ENCODE measurements around the gene AP2A2.
A peak's percentile ranks its signal among the peaks of the same experiment; 100 is the strongest.

Gene AP2A2

DNA sequence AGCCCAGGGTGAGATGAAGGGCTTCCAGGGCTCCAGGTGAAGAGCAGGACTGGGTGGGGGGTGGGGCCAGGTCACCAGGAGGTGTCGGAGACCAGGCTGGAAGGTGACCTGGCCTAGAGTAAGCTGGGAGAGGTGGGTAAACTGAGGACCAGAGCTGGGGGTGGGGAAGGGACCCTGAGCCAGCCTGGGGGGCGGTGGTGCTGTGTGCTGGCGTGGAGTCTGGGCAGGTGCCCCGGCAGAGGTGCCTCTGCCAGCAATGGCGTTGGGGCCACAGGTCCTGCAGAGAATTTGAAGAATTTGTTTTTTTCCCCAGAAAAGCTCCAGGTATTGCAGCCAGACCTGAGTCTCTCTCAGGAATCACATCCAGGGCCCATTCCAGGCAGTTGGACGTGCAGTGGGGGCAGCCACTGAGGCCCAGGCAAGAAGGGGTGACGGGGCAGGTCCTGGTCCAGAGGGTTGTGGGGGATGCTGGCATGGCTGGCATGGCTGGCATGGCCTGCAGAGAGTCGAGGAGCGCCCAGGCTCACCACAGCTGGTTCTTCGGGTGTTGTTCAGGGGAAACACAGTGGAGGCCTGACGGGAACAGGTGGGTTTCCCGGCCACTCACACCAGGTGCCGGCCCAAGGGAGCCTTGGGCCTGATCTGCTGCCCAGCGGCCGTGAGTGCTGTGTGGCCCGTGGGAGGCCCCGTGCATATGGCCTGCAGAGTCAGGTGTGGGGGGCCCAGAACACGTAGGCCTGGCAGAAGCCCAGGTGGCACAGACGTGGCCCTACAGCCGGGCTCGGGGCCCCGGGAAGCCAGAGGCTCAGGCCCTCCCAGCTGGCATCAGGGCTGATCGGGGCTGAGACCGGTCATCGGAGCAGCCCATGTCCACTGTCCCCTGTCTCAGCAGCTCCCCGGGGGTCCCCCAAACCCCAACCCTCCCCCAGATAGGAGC is 117.2 kb downstream of the AP2A2 start:
- no peak for DNase-seq (ENCODE audit: low read depth)

DNA sequence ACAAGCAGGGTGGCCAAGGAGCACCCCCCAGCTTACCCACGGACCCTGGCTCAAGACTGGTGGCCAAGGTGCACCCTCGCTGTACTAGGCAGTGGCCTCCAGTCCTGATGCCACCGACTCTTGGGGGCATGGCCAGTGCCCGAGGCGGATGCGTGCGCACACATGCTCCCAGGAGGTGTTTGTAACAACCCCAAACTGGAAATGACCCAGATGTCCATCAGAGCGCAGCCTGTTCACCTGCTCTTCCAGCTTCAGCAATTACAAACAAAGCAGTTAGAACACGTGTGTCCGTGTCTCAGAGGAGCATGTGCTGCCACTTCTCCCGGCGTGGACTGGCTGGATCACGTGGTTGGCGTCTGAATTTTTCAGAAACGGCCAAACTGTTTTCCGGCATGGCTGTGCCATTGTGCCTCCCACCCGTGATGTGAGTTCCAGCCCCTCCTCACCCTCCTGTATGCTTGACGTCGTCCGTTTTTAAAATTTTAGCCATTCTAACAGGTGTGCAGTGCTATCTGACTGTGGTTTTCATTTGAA is 118.0 kb downstream of the AP2A2 start:
- DNase-seq (ENCODE audit: low read depth), result no peak

DNA sequence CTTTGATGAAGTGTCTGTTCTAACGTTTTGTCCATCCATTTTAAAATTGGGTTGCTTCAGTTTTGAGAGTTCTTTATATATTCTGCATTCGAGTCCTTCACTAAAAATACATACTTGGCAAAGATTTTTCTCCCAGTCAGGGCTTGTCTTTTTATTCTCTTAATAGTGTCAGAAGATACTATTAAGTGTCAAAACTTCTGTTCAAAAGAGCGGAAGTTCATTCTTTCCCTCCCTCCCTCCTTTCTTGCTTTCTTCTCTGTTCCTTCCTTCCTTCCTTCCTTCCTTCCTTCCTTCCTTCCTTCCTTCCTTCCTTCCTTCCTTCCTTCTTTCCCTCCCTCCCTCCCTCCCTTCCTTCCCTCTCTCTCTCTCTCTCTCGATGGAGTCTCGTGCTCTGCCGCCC is 118.5 kb downstream of the AP2A2 start:
- DNase-seq (ENCODE audit: low read depth), result no peak

DNA sequence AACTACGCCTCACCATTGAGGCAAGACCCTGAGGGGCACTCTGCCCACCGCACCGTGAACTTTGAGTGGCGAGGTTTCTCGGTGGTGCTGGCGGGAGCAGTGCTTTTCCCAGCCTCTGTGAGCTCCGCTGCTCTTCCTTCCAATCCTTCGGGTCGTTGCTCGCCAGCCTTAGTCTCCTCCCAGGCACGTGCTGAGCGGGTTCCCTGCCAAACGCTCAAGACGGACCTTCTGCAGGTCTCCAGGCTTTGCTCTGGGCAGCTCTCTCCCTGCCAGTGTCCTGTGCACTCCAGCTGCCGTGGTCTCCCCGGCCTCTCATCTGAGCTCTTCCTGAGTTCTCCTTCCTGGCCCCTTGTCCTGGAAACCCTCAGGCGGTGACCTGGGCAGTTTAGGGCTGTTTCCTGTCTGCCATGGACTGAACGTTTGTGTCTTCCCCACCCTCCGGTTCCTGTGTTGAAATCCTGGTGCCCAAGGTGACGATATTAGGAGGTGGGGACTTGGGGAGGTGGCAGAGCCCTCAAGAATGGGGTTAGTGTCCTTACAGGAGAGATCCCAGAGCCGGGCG is 122.0 kb downstream of the AP2A2 start:
- DNase-seq (ENCODE audit: low read depth), result no peak

DNA sequence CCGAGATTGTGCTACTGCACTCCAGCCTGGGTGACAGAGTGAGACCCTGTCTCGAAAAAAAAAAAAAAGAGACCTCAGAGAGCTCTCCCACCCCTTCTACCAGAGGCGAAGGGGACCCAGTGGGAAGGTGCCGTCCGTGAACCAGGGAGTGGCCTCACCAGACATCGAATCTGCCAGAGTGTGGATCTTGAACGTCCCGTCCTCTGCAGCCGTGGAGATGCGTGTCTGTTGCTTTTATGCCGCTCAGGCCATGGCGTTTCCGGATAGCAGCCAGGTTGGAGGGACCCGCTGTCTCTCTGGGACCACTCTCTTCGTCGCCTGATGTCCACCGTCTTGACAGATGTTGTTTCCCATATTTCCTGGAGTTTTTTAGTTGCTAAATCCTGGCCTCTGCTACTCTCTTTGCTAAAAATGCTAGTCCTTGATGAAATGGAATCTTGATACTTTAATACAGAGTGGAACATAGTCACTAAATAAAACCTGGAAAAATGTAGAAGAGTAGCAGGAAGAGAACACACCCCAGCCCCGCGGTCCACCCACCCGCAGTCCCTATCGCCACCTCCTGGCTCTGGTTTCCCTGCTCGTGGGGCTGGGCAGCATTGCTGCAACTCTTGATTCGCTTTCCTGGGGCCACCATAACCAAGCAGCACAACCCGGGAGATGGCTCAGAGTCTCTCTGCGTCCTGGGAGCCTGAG is 122.9 kb downstream of the AP2A2 start:
- DNase-seq (ENCODE audit: low read depth), result no peak

DNA sequence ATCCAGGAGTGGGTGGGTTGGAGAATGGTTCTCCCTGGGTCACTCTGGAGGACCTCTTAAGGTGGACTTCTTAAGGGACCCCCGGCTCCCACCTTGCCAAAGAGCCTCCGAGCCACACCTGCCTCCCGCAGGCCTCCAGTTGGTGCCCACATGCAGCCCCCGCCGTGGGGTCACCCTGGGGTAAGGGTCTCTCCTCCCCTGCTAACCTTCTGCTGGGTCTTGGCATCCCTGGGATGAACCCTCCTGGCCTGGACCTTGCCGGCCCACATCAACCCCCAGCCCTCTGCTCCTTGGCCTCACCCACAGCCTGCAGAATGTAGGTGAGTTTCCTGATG is 123.4 kb downstream of the AP2A2 start:
- DNase-seq (ENCODE audit: low read depth), result no peak

DNA sequence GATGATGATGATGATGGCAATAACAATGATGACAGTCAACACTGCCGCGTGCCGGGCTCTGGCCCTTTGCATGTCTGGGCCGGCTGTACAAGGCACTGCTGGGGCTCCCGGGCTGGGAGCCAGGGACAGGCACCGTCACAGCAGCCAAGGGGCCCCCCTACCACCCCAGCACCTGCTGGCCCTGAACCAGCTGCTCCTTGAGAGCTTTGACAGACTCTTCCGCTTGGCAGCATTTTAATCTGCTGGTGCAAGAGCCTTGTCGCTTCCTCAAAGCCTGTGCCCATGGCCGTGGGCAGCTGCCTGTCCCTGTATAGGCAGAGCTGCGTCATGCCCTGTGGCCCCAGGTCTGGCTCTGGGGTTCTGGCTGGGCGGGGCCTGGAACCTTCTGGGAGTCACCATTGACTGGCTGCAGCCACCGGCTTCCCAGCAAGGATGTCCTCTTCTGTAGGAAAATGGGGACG is 123.8 kb downstream of the AP2A2 start:
- no peak for DNase-seq (ENCODE audit: low read depth)

DNA sequence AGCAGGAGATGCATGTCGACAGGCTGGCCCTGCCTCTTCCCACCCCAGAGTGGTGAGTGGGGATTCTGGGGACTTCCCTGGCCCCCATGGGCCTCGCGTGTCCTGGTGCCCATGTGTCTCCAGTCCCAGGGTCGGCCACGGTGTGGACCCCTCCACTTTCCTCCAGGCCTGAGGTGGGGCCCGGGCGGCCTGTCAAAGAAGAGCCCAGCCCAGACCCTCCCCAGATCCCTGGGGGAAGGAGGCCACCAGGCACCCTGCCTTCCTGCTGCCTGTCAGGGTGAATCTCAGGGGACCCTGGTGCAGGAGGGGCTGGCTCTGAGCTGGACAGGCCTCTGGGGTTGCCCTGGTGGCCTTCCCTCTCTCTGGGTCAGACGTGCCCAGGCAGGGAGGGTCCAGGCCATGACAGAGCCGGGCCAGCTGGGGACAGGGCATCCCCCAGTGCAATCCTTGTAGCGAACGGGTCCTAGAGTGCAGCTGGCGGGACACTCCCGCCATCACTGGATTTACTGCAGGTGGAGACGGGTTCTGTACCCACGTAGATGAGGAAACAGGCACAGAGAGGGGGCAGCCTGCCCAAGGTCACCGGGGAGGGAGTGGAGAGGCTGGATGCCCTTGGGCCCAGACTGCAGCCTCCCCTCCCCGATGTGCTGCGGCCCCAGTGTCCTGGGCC is 124.4 kb downstream of the AP2A2 start:
- no peak for DNase-seq (ENCODE audit: low read depth)

DNA sequence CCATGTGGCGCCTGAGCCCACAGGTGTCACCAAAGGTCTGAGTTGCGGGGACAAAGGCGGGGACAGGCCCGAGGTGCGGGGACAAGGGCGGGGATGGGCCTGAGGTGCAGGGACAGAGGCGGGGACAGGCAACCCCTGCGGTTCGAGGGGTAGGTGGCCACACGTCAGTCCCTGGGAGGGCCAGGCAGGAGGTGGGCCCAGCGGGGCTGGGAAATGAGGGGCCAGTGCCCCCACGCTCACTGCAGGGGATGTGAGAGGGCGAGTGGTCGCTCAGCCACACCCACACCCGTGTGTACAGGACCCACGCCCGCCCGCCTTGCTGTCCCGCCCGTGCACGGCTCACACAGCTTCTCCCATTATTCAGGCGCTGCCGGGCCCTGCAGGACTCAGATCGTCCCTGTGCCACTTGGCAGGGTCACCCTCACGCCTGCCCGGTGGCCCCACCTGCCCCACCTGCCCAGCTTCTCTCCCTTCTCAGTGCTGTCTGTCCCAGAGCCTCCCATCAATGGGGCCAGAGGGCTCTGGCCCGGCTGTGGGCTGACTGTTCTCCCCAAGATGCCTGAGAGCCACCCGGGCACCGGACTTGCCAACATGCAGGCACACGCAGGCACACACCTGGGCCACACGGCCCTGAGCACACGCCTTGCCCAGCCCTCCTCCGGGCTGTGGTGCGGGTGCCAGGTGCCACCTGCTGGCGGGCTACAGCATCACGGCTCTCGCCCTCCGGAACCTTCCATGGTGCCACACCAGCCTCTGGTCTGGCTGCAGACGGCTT is 125.1 kb downstream of the AP2A2 start:
- DNase-seq (ENCODE audit: low read depth), result peak; percentile 30

DNA sequence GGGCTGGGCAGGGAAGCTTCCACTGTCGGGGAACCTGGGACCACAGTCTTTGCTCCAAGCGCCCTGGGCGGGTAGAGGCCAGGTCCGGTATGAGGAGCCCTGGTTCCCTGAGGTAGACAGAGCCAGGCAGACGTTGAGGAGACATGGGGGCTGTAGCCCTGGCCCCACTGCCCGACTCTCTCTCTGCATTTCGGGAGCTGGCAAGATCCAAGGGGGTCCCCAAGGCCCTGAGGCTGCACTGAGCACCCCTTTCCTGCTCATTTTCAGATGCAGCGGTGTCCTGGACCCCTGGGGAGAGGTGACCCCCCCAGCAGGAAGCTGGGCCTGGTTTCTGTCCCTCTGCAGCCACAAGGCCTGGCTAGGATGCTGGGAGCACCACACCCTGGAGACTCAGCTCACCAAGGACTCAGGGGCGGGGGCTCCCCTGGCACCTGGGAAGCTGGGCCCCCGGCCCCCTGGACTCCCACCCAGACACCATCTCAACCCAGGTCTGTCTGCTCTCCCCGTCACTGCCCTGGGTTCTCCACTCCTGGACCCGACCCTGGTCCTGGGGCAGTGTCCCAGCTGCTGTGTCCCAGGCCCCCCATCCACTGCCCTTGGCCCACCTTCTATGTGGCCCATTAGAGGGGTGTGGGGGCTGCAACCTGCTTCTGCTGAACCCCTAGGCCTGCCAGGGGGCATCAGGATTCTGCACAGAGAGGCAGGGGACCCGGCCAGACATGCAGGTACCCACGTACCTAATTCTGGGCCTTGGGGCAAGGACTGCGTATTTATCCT is 125.9 kb downstream of the AP2A2 start:
- DNase-seq (ENCODE audit: low read depth), result no peak

DNA sequence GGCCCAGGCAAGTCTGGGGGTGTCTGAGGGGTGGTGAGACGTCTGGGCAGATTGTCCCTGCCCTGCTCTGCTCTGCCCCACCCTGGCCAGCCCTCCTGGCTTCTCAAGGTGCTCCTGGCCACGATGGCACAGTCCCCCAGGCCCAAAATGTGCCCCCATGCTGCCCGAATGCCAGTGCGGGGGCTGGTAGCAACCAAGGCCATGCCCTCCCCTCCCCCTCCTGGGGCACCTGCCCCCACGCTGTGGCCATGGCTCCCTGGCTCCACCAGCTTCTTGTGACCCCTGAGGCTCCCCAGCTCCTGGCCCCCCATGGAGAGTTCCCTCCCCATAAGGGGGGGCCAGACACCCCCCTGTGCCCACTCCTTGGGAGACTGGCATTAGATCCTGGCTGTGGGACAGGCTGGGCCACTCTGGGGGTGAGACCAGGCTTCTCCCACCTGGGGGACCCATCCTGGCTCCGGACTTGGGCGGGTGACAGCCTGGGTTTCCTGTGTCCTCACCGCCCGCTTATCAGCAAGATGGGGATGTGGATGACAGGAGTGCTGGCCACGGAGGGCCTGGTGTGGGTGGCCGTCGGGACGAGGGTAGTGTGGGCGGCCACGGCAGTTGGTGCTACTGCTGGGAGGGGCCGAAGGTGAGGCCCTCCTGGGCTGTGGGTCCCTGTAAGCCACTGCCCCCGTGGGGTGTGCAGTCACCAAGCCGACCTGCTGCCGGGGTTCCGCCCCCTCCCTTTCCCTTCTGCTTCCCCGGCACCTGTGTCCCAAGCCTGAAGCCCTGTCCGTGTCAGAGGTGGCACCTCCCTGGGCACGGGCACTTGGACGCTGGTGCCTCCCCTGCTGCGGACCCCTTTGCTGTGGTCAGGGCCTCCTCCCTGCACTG is 126.7 kb downstream of the AP2A2 start:
- no peak for DNase-seq (ENCODE audit: low read depth)

DNA sequence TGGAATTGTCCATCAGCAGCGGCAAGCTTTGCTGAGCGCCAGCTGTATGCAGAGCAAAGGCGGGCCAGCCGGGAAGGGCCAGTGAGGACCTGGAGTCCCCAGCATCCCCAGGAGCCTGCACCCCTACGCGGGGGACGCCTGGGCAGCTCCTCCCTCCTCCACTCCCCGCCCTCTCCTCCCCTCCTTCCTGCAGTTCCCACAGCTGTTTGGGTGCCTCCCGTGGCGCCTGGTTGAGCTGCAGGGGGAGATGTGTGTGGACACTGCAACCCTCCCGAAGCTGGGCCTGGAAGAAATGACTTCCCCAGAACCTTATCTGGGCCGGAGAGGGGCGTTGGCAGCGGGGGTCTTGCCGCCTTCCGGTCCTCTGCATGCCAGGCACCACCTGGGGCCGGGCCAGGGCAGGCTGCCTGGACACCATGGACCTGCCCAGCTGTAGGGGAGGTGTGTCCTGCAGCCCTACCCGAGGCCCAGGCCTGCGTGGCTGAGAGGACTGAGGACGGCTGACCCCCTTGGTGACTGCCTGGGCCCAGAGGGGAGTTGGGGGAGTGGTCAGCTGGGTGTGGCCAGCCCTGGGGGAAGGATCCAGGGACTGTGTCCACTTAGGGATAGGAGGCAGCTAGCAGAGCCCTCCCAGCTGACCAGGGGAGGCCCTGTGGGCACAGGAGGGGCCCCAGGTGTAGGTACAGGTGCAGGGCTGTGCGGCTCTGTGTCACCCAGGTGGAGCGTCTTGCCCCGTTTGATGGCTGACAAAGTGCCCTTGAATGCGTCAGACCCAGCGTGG is 127.6 kb downstream of the AP2A2 start:
- no peak for DNase-seq (ENCODE audit: low read depth)

DNA sequence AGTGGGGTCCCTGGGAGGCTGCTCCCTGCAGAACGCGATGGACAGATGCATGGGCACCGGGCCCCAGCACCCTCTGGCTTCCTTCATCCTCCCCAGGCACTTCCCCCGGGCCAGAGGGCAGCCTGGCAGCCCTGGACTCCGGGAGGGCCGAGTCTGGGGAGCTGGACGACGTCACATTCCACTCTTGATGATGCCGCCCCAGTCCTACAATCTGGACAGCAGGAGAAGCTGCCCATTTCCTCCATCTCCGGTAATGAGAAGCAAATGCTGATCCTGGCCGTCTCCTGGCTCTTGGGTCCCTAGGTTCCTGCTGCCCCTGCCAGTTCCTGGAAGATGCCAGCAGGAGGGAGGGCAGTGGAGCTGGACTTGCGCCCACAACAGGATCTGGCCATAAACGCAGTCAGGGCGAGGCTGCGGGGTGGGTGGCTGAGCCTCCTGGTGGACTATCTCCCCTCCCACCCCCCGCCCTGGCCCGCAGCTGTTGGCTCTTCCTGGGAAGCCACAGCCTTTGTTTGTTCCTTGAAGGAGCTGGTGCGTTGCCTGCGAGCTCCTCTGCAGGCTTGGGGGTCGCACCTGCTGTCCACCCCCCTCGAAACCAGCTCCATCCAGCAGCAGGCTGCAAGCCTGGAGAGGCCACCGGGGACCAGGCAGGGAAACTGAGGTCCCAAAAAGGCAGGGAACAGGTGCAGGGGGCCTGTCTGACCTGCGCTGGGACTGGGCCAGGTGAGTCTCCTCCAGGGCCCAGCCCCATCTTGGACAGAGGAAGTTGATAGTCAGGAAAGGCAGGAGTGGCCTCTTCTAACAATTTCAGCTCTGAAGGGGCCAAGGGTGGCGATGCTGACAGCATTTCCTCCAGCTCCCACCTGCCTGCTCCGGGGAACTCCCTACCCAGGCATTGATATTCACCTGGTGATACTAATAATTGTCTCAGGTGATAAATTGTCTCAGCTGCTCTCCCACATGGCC is 128.8 kb downstream of the AP2A2 start:
- DNase-seq (ENCODE audit: low read depth), result no peak

DNA sequence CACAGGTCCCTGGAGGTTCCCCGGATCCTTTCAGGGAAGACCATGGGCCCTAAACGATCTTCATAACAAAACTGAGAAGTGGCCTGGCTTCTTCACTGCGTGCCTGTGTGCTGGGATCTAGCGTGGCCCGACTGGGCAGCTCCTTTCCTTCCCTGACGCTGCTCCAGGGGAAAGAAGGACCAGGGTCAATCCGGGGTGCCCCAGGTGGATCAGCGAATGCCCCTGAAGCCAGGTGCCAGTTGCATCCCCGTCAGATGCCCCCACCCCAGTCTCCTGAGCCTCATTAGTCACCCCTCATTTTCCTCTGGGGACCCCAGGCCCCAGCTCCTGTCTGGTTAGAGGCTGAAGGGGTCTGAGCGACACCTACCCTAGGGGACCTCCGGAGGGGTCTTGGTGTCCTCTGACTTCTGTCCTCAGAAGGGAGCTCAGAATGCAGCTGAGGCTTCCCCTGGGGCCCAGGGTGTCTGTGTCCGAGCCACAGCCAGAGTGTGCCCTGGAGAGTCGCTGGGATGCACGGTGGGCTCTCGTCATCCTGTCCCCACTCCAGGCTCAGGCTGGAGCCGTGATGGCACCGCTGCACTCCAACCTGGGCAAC is 129.5 kb downstream of the AP2A2 start:
- DNase-seq (ENCODE audit: low read depth), result no peak

DNA sequence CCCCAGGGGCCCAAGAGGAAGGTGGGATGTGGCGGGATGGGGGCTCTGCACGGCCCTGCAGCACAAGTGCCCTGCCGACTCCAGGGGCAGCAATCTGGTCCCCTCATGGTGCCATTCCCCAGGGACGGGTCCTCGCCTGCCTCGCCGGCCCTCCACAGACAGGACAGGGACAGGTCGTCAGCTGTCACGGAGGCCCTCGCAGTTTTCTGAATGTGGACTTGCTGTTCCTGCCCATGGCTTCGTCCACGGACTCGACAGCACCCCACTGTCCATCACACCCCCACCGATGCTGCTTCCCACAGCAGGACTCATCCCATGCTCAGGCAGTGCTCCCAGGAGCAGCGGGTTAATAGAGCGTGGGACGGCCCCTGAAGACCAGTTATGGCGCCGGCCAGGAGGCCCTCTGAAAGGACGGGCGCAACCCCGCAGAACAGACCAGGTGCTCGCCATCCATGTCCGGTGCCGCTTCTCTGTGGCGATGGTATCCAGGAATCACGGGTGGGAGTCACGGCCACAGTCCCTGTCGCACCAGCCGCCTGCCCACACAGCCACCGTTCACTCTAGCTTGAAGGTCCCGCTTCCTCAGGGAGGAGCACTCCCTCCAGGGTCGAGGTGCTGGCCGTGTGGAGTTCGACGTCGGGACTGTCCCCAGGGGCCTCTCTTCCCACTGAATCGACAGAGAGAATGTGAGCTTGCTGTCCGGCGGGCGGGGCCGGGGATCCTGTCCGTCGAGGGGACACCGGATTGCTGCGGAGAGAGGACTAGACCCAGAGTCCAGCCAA is 130.5 kb downstream of the AP2A2 start:
- no peak for DNase-seq (ENCODE audit: low read depth)

DNA sequence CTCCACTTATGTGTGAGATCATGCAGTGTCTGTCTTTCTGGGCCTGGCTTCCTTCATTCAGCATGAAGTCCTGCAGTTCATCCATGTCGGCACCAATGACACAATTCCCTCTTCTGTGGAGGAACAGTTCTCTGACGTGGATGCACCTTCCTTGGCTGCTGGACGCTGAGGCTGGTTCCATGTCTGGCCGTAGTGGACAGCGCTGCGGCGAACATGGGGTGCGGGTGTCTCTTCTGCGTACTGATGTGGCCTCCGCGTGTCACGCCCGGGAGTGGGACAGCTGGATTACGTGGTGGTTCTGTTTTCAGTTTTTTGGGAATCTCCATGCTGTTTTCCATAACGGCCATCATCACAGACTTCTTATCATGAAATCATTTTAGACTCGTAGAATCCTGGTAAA is 132.1 kb downstream of the AP2A2 start:
- no peak for DNase-seq (ENCODE audit: low read depth)

Data from T-helper 22 cell (primary cell).